Activated gamma-delta T cell treated with Interleukin-2 at 50 U/mL for 16 hours (primary cell): ENCODE measurements around the gene TRAM1L1.

Source experiments
- DNase-seq: peaks from one replicate; pipeline ENCODE4 v3.0.0-alpha.2; 2020

The TRAM1L1 gene

DNA sequence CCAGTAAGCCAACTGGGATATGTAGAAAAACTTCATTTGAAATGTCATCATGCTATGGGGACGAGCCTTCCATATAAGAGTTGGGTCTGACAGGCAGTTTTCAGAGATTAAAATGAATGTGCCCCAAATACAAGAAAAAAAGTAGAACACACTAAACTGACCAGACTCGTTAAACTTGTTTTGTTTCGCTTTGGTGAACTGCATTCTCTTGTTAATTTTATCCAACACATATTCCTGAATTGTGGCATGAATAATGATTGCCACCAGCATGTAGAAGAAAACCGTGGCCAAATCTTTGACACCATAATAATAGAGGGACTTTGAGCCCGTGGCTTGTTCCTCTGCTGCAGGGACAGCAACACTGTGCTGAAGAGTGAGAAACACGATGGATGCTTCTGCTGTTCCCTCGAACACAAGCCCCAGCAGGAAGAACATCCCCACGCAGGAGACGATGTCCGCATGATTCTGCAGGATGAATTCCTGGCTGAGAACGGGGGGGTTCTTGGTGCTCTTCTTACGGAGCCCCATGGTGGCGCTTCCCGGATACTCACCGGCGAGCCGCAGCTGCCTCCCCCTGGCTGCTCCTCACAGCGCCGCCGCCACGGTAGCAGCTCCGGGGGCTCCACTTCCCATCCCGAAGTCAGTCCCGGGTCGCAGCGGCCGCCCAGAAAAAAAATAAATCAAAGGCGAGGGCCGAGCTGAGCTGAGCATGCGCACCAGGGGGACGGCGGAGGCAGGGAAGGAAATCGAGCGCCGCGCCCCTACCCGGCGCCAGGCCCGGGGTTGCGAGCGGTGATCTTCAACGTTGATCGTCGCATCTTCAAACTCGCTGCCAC lies at the start of gene TRAM1L1:
TSS of gene TRAM1L1 (minus strand) at position 711 of the 836 bp plus-strand sequence. CDS start at position 528, 183 bp downstream.
- no peak for DNase-seq

DNA sequence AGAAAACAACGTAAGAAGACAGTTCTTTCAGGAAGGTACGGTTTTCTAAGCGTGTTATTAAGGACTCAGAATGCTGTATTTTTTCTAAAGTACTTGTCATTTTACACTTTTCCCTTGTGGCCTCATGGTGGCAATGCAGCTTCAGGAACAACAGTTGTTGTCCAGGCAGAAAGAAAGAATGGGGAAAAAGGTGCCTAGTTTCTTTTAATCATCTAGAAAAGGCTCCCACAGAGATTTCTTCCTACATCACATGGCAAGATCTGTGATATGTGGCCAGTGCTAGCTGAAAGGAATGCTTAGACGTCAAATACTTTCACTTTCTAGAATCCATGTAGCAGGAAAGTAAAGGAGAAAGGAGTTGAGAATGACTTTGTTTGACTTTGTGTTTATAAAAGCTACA lies 49.0 kb upstream of the TRAM1L1 start:
- DNase-seq, result no peak

DNA sequence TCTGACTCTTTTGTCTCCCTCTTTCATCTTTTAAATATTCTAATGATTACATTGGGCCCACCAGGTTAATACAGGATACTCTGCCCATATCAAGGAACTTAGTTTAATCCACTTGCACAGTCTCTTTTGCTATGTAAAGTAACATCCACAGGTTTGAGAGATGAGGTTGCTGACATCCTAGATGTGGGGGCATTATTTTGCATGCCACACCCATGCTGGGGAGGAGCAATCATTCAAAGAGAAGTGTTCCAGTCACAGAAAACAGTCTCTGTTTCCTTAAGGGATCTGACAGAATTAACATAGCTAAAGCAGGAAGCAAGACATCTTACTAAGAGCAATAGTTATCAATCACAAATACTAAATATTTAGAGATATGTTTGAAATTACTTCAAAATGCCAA lies 11.5 kb upstream of the TRAM1L1 start:
- DNase-seq, result no peak

DNA sequence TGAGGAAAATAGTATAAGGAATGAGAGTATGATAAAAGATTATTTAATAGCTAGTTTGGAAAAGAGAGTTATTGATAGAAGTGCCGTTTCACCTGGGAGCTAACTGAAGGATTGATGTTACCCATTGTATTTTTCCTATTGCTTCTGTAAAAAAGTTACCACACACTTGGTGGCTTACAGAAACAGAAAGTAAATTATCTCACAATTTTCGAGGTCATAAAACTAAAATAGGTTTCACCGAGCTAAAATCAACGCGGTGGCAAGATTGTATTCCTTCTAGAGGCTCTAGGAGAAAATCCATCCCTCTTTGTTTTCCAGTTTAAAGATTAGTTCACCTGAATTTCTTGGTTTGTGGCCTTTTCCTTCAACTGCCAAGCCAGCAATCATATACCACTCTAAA lies 11.1 kb upstream of the TRAM1L1 start:
- DNase-seq, result no peak

DNA sequence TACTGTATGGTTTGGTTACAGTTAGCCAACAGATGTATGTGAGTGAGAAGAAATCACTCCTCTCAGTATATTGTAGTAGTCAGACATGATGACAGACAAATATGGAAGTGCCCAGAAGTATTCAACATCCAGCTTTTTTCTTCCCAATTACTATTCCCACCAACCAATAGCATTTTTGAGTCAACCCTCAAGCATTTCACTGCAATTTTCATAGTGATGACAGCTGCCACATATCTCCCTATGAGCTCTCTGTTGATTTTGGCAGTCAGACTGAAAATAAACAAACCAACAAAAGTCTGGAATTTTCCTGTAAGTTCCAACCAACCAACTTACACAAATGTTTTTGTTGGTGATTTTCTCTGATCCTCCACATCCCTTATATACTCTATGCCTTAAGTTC lies 8.2 kb upstream of the TRAM1L1 start:
- DNase-seq, result no peak

DNA sequence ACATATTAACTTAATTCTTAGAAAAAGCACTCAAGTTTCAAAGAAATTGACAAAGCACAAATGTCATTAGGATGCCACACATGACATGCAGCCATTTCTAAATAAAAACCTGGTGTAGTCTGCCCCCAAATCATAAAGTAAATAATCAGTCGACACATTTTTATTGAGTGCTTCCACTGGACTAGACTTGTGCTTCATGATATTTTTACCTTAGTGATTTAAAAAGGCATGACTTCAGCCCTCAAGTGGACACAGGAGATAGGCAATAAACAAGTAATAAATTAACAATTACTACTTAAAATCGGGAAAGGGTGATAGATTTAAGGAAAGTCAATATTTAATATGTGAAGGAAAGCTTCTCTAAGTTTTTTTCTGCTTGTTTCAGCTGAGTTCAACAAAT lies 7.6 kb downstream of the TRAM1L1 start:
- no peak for DNase-seq

DNA sequence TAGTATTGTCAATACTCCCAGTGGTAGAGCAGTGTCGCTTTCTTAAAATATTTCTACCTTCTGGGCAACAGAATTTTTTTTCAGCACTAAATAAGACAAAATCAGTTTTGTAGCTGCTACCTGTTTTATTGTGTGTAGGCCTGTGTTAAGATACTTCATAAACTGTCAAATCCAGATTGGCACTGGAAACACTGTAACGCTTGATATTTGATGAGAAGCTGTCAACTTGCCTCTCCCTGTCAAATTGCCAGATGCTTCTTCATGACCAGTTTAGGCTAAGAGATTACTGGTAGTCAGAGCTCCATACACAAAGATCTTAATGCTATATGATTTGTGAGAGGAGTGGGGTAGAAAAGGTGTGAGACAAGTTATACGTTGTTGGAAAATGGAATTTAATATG lies 17.3 kb downstream of the TRAM1L1 start:
- DNase-seq, result no peak

DNA sequence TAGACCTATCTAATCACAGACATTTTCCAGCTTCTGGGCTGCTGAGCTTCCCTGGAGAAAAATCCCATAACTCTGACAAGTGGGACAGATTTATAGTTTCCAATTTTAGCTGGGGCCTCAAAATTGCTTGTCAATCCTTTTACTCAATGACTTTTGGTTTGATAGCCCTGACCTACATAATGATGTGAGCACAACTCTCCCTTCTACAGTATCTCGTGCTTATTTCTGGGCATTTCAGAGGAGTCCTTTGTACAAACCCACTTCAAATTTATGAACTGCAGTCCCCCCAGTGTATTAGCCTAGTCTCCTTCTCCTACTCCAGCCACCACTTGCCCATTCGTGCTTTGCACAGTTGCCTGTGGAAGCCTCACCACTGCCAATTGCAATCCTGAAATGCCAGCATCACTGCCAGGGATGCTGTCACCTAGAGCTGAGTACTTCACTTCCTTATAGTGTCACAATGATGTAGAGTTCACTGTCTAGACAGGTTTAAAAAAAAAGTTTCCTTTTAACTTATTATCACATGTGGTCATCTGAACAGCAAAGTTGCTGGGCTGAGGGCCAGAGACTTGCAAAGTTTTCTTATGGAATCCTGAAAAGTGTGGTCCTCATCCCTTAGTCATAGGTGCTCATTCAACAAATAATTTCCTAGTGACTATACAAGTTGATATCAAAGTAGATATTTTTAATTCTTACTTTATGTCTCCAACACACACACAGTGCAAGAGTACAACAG lies 21.2 kb downstream of the TRAM1L1 start:
- DNase-seq, result no peak

DNA sequence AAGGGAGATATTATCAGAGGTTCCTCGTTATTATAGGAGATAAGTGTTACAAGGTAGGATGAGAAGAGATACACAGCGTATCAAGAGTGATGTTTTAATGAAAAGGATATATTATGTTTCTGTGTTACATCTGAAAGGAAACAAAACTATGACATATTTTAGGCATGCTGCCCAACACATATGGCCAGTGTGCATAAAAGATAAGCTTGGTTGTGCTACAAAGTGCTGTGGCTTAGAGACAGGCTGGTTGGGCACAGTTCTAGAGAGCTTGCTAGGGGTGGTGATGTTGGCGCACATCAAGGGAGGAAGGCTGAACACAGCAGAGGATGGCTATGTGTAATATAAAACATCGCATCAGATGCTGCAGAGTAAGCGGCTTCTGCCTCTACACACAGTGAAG lies 42.4 kb downstream of the TRAM1L1 start:
- no peak for DNase-seq
